GM18868 (cell line): Measurements from ENCODE around the gene PTGFR.

Experiments
- ATAC-seq: cut with Tn5 transposase; IDR thresholded peaks from one replicate; pipeline ENCODE4 v1.9.1; 2021; ENCODE audit warnings: mild to moderate bottlenecking, moderate library complexity; ENCODE audit not compliant: unreplicated experiment

The PTGFR gene

DNA sequence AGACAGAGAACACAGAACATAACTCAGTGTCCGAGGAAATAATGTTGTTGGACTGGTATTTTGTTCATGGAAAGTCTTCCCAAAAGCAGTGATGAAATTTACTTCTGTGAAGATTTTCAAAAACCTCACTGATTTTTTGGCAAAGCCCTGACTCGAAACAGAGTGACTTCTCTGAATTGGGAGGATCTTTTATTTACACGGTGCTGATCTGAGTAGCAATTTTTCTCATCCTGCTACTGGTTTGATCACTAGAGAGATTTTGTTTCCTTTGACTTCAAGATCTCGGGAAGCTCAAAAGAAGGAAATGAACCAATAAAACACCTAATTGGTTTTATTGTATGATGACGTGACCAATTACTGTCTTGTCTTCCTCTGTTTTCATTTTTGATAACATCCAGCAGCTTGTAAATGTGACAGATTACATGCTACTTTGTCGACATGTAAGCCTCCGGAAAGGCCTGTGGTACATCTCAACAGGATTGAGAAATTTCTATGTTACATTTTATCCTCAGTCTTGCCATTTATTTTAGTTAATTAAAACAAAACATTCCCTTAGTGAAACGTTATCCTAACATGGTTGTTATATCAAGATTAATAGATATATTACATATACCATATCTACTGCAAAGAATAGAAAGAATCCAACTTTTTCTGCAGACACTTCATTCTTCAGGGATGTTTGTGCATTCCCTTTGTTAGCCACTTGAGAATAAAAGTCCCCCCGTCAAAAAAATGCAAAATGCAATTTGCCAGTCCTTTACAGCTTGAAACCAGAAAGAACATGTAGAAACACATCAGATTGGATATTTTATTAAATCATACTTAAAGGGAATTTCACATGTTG lies 86.7 kb downstream of the PTGFR start:
- no peak for ATAC-seq

DNA sequence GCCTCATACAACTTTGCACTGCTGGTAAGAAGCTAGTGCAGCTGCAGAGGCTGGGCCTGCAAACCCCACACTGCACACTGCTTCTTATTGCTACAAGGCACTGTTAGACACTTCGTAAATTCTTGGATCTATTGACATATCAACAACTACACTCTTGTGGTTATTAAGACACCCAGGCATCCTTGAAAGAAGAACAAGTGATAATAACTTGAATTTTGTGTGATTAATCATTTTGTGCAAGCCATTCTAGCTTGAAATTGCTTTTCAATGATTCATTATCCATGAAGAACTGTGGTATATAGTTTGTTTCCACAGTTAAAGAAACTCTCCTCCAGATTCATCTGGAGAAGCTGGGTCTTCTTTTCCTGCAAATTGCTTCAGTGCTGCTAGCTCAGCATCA lies 95.8 kb downstream of the PTGFR start:
- no peak for ATAC-seq

DNA sequence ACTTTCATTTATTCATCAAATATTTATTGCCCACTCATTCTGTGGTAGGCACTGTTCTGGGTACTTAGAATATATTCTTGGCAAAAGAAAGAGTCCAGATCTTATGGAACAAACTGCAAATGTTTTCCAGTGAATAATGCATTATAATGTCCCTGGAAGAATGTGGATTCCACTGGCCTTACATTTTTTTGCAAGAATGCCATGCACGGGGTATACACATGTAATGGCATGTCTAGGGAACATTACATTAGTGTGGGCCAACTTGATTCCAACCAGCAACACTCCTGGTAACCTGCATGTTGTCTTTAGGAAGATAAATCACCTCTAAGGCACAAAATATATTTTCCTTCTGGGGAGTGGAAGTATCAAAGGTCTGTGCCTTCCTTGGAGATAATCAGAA lies 96.4 kb downstream of the PTGFR start:
- ATAC-seq: no peak
